HUES64 (cell line): ENCODE data around the gene COG3.
A peak's percentile ranks its signal among the peaks of the same experiment; 100 is the strongest.

Experiments used
- H3K27ac ChIP-seq: 2 replicates; pipeline ENCODE4 v1.7.0; 2013; ENCODE audit warnings: low read depth, low read length, inconsistent platforms
- H3K27me3 ChIP-seq: 2 replicates; pipeline ENCODE4 v1.6.1; 2013; ENCODE audit warnings: mild to moderate bottlenecking, low read length; ENCODE audit not compliant: insufficient read depth
- H3K36me3 ChIP-seq: 2 replicates; pipeline ENCODE4 v1.6.1; 2013; ENCODE audit warnings: mild to moderate bottlenecking, low read length; ENCODE audit not compliant: insufficient read depth
- H3K4me1 ChIP-seq: 2 replicates; pipeline ENCODE4 v1.6.1; 2013; ENCODE audit warnings: mild to moderate bottlenecking, low read length, moderate library complexity; ENCODE audit not compliant: insufficient read depth
- H3K4me3 ChIP-seq: 2 replicates; pipeline ENCODE4 v1.5.1; 2013; ENCODE audit warnings: mild to moderate bottlenecking, low read length, moderate library complexity
- H3K9ac ChIP-seq: 2 replicates; pipeline ENCODE4 v1.6.1; 2013; ENCODE audit warnings: mild to moderate bottlenecking, low read depth, low read length
- H3K9me3 ChIP-seq: 2 replicates; pipeline ENCODE4 v1.6.1; 2013; ENCODE audit warnings: low read depth, low read length; ENCODE audit not compliant: insufficient read depth
- WGBS: fragments of 150-250, 120-280 bp; methylation state at CpG from one replicate; pipeline ENCODE4 v1.1.7; 2013; ENCODE audit warnings: missing lambda C conversion rate; 5-methylcytosine and 5-hydroxymethylcytosine counted together

COG3 gene

DNA sequence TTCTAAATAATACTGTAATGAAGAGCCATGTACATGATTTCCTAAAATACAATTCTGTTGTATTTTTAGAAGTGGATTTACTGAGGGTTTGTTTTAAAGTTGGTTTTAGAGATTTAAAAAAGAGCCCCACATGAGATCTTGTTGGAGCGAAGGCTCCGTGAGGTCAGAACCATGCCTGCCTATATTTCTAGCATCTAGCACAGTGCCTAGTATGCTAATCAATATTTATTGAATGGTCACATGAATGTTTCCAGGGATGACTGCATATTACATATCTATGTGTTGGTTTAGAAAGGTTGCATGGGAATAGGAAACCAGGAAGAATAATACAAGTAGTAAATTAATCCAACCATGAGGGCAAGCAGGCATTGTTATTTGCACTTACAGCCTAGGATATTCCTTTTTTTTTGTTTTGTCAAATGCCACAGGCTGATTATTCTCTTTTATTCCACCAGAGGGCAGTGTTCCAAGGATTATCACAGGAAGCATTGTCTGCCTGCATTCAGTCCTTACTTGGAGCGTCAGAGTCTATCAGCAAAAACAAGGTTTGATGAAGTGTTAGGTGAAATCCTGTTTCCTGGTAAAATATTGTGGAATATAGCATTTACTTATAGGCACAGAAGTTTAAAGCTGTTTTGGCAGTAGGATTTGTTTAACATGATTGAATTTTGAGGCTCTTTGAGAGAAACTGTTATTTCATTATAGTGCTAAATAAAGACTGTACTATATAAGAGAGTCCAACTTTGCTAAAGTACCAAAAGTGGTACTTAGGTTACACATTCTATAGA, 46.8 kb downstream of the COG3 start:
- H3K4me1 ChIP-seq, result no peaks in the 10 kb centered on the region
- H3K9me3 ChIP-seq, result no peaks in the 10 kb centered on the region
- no peaks in the 10 kb centered on the region for H3K27me3 ChIP-seq
- peaks cover 80% of the 10 kb centered on the region for H3K36me3 ChIP-seq
- H3K9ac ChIP-seq, result no peak overlapping the region
- no peak overlapping the region for H3K4me3 ChIP-seq
- 86% methylated on average over 3 of the region's 3 CpGs for WGBS
- no peak overlapping the region for H3K27ac ChIP-seq

DNA sequence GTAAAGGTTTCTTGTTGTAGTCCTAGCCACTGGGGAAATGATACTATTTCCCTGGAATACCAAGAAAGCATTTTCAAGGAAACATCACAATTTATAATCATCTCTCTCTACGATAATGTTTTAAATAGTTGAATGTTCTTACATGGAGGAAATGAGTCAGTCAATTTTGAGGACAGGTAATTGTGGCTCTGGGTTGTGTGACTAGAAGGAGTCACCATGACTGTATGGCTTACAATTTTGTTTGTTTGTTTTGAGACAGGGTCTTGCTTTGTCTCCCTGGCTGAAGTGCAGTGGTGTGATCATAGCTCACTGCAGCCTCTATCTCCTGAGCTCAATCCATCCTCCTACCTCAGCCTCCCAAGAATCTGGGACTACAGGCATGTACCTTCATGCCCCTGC, 47.4 kb downstream of the COG3 start:
- Histone ChIP-seq H3K4me3 (no peak overlapping the region), H3K27ac (no peak overlapping the region), H3K36me3 (peaks cover 80% of the 10 kb centered on the region), H3K27me3 (no peaks in the 10 kb centered on the region), H3K4me1 (no peaks in the 10 kb centered on the region), H3K9me3 (no peaks in the 10 kb centered on the region), H3K9ac (no peak overlapping the region)
- 100% methylated on average over 1 of the region's 1 CpG for WGBS

DNA sequence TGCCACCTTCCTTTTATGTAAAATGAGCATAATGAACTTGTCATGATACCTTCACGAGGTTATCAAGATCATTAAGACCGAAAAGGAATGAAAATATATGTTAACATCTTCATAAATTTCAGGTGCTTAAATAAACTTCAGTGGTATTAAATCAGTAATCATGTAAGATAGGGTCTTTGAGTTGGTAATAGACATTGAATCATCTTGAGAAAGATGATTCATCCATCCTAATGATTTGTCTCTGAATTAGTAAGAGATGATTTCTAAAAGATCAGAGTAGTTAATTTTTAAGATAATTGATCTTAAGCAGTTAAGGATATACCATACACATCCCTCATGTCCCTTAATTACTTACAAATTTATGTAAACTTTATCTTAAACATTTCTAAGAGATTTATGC, 52.0 kb downstream of the COG3 start:
- Histone ChIP-seq H3K27ac (no peak overlapping the region), H3K36me3 (peaks cover 81% of the 10 kb centered on the region), H3K9ac (no peak overlapping the region), H3K27me3 (no peaks in the 10 kb centered on the region), H3K4me1 (no peaks in the 10 kb centered on the region), H3K9me3 (no peaks in the 10 kb centered on the region), H3K4me3 (no peak overlapping the region)
- WGBS, result 100% methylated on average over 2 of the region's 2 CpGs

DNA sequence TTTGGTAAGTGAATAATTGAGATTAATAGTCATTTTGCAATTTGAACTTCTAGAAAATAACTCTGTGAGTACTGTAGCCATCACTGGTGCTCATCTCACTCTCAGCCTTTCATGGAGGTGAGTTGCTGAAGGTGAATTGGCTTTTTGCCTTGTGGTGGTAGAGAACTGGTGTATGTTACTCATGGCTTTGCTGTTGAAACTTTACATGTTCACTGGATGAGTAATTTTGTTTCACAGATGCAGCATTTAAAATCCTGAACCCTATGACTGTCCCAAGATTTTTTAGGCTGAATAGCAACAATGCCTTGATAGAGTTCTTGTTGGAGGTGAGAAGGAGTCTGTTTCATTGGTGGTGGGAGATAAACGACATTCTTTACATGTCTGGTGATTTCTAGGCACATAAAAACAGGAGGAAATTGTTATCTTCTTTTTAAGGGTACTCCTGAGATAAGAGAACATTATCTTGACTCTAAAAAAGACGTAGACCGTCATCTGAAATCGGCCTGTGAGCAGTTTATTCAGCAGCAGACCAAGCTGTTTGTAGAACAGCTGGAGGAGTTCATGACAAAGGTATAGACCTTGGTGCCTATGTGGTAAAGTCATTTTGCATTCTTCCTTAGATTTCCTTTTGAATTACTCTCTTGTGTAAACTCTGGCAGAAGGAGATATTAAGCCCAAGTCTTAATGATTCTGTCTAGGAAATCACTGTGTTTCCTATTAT, 53.9 kb downstream of the COG3 start:
- H3K27ac ChIP-seq, result no peak overlapping the region
- H3K9me3 ChIP-seq, result no peaks in the 10 kb centered on the region
- no peaks in the 10 kb centered on the region for H3K4me1 ChIP-seq
- no peaks in the 10 kb centered on the region for H3K27me3 ChIP-seq
- no peak overlapping the region for H3K9ac ChIP-seq
- H3K36me3 ChIP-seq, result peaks cover 75% of the 10 kb centered on the region
- H3K4me3 ChIP-seq, result no peak overlapping the region
- WGBS, result 89% methylated on average over 4 of the region's 4 CpGs

DNA sequence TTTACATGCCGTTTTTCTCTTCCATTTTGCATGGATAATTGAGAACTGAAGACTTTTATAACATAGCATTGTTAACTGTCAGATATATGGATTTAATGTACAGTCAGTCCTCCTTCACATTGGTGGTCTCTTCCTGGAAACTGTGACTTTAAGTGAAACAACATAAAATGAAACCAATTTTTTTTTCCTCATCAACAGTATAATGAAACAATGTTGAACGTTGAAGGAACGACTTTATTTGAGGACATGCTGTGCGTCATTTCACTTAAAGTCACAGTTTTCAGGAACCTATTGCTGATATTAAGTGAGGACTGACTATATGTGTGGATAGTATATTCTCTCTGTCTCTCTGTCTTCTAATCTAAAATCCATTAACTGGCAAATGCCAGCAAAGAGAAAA, 54.8 kb downstream of the COG3 start:
- peaks cover 1% of the 10 kb centered on the region; the same call in 1 of the 2 replicates for H3K4me1 ChIP-seq
- peaks cover 79% of the 10 kb centered on the region for H3K36me3 ChIP-seq
- no peak overlapping the region for H3K4me3 ChIP-seq
- 97% methylated on average over 3 of the region's 4 CpGs for WGBS
- no peak overlapping the region for H3K27ac ChIP-seq
- no peaks in the 10 kb centered on the region for H3K27me3 ChIP-seq
- no peaks in the 10 kb centered on the region for H3K9me3 ChIP-seq
- H3K9ac ChIP-seq, result no peak overlapping the region

DNA sequence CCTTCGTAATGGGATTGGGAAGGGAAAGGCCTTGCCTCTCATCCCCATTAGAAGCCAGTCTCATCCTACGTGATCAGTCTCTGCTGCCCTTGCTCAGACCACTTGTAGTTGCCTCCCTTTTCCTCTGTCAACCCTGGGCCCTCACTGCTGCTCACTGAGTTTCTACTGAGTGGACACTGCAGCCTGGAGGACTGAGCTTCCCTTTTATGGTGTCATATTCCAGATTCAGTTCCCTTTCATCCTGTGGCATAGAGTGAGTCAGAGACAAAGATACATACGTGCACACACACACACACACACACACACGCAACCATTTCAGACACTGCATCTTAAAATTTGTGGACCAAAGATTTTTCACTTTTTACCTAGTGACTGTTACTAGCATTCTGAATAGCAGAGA, 56.6 kb downstream of the COG3 start:
- Histone ChIP-seq H3K36me3 (peaks cover 76% of the 10 kb centered on the region), H3K9ac (no peak overlapping the region), H3K9me3 (no peaks in the 10 kb centered on the region), H3K27ac (no peak overlapping the region), H3K4me1 (peaks cover 5% of the 10 kb centered on the region; the same call in 1 of the 2 replicates), H3K4me3 (no peak overlapping the region), H3K27me3 (no peaks in the 10 kb centered on the region)
- 88% methylated on average over 4 of the region's 4 CpGs for WGBS

DNA sequence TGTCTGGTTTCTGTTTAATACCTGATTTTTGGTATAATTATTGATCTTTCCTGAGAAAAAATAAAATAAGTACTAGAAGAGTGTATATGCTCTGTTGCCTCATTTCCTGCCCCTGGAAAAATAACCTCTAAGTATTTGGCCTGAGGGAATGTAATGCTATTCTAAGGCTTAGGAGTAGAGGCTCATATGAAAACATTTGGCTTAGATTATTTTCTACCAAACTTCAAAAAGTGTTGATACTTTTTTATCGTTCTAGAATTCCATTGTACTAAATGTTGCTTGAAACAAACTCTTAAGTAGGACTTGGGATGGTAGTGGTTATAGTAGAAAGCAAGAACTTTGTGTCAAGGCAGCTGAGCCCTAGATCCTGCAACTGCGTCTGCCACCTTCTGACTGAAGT, 57.8 kb downstream of the COG3 start:
- Histone ChIP-seq H3K9ac (no peak overlapping the region), H3K9me3 (no peaks in the 10 kb centered on the region), H3K27me3 (no peaks in the 10 kb centered on the region), H3K4me1 (peaks cover 16% of the 10 kb centered on the region; the same call in 1 of the 2 replicates), H3K36me3 (peaks cover 70% of the 10 kb centered on the region), H3K4me3 (no peak overlapping the region), H3K27ac (no peak overlapping the region)
- WGBS, result 95% methylated on average over 2 of the region's 2 CpGs

DNA sequence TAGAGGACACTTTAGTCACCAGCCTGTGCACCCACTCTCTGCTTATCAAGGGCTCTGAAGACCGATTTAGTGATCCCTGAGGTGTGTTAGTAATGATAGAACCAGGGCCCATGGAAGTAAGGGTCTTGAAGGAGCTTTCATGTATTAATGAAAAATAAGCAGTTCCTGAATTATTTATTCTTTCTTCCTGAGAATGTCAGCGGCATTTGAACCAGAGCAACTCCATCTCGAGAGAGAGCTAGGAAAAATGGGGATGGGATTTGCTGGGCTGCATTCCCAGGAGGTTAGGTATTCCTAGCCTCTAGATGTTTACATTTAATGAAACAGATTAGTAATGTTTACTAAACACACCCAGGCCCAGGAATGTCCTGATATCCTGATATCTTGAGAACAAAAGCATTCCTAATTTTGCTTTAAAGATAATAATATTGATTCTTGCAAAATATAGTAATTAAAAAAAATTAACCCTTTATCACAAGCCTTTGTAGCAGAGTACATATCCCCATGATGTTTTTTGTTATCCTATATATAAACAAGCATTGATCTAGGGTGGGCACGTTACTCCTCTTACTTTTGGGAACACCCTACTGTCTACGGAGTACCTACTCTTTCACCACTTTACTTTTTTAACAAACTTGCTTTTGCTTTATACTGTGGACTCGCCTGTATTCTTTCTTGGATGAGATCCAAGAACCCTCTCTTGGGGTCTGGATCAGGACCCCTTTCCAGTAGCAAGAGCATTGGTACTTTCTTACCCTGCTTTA, 63.1 kb downstream of the COG3 start:
- H3K4me3 ChIP-seq, result no peak overlapping the region
- peaks cover 70% of the 10 kb centered on the region for H3K36me3 ChIP-seq
- no peaks in the 10 kb centered on the region for H3K9me3 ChIP-seq
- H3K27me3 ChIP-seq, result no peaks in the 10 kb centered on the region
- no peak overlapping the region for H3K9ac ChIP-seq
- 90% methylated on average over 6 of the region's 6 CpGs for WGBS
- H3K27ac ChIP-seq, result peak overlapping the region; percentile 62
- H3K4me1 ChIP-seq, result peaks cover 17% of the 10 kb centered on the region; the same call in 1 of the 2 replicates

DNA sequence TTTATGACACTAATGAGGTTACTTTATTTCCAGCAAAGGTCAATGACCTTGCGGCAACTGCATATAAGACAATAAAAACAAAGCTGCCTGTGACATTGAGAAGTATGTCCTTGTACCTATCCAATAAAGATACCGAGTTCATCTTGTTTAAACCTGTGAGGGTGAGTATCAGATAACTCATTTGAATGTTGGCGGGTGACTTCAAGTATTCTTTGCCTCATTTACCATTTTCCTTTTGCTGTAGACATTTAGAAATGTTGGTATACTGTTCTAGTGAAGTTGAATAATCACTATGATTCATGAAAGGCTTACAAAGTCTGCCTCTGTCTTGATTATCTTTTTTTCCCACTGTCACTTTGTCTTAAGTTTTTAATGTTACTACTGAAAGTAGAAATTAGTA, 65.0 kb downstream of the COG3 start:
- H3K9ac ChIP-seq, result no peak overlapping the region
- H3K9me3 ChIP-seq, result no peaks in the 10 kb centered on the region
- peaks cover 73% of the 10 kb centered on the region for H3K36me3 ChIP-seq
- H3K4me3 ChIP-seq, result no peak overlapping the region
- 92% methylated on average over 2 of the region's 3 CpGs for WGBS
- H3K27me3 ChIP-seq, result no peaks in the 10 kb centered on the region
- H3K27ac ChIP-seq, result no peak overlapping the region
- H3K4me1 ChIP-seq, result peaks cover 13% of the 10 kb centered on the region; the same call in 1 of the 2 replicates

DNA sequence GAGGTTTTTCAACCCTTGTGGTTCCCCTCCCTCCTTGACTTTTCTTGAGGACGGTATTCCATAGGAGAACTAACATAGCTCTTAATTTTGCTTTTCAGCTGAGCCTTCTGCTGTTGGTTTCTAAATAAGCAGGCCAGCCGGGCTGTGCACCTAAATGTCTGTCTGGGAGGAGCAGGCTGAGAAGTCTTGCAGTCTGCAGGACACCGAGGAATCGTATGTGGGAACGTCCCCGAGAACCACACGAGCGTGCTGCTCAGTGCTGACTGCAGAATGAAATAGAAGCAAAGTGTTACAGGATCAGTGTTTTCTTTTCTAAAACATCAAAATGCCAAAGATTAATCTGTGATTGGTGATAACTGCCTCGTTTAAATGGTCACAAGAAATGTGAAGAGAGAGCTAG, 69.9 kb downstream of the COG3 start:
- Histone ChIP-seq H3K4me3 (no peak overlapping the region), H3K4me1 (no peaks in the 10 kb centered on the region), H3K27ac (no peak overlapping the region), H3K36me3 (peaks cover 63% of the 10 kb centered on the region), H3K27me3 (no peaks in the 10 kb centered on the region), H3K9ac (no peak overlapping the region), H3K9me3 (no peaks in the 10 kb centered on the region)
- WGBS, result 95% methylated on average over 9 of the region's 9 CpGs

DNA sequence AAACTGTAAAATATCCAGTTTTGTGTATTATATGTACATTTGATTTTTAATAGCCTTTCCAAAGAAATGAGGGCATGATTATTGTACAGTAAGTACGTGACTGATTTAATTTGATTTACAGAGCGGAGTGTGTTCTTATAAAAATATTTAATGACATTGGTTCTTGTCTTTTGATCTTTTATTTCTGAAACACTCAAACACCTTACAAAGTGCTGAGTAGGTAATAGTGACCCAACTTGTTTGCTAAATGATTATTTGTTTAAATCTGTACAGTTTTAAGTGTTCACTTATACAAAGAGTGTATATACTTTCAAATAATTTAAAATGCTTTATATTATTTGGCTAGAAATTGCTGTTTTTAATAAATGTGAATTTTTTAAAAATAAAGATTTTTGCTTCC, 71.5 kb downstream of the COG3 start:
- no peaks in the 10 kb centered on the region for H3K27me3 ChIP-seq
- H3K4me1 ChIP-seq, result no peaks in the 10 kb centered on the region
- no peaks in the 10 kb centered on the region for H3K9me3 ChIP-seq
- peaks cover 48% of the 10 kb centered on the region for H3K36me3 ChIP-seq
- H3K27ac ChIP-seq, result no peak overlapping the region
- H3K4me3 ChIP-seq, result no peak overlapping the region
- H3K9ac ChIP-seq, result no peak overlapping the region
- 85% methylated on average over 2 of the region's 2 CpGs for WGBS
